A204.1 (cell line): ENCODE results near the gene KLHL3.

Experiments used
- FAIRE-seq: peaks from 2 replicates; lab custom pipeline; 2012; peaks lifted over from hg19 to GRCh38; lab: Jason Lieb, UNC

KLHL3 gene

GRCh38 chr5:137607771-137608170 lies 128.1 kb downstream of the KLHL3 start:
- FAIRE-seq: no peak

GRCh38 chr5:137606401-137606800 lies 129.5 kb downstream of the KLHL3 start:
- no peak for FAIRE-seq

- FAIRE-seq: no peak
Observed at GRCh38 chr5:137605411-137605810, 130.5 kb downstream of the KLHL3 start.

GRCh38 chr5:137604348-137605095 lies 131.4 kb downstream of the KLHL3 start:
- FAIRE-seq: no peak

GRCh38 chr5:137603891-137604290 lies 132.0 kb downstream of the KLHL3 start:
- no peak for FAIRE-seq

- no peak for FAIRE-seq
Observed at GRCh38 chr5:137603356-137603755, 132.5 kb downstream of the KLHL3 start.

- FAIRE-seq: no peak
Observed at GRCh38 chr5:137602721-137603273, 133.1 kb downstream of the KLHL3 start.

GRCh38 chr5:137600721-137601360 lies 135.0 kb downstream of the KLHL3 start:
- no peak for FAIRE-seq

GRCh38 chr5:137599457-137599856 lies 136.4 kb downstream of the KLHL3 start:
- no peak for FAIRE-seq

GRCh38 chr5:137598399-137598798 lies 137.5 kb downstream of the KLHL3 start:
- no peak for FAIRE-seq

- FAIRE-seq: no peak
Observed at GRCh38 chr5:137596941-137597340, 138.9 kb downstream of the KLHL3 start.

GRCh38 chr5:137595396-137596079 lies 140.4 kb downstream of the KLHL3 start:
- FAIRE-seq: no peak

GRCh38 chr5:137594717-137595116 lies 141.2 kb downstream of the KLHL3 start:
- no peak for FAIRE-seq

GRCh38 chr5:137592317-137592716 lies 143.6 kb downstream of the KLHL3 start:
- no peak for FAIRE-seq

- FAIRE-seq: no peak
Observed at GRCh38 chr5:137589185-137589584, 146.7 kb downstream of the KLHL3 start.

- no peak for FAIRE-seq
Observed at GRCh38 chr5:137587919-137588318, 148.0 kb downstream of the KLHL3 start.

GRCh38 chr5:137584262-137584661 lies 151.6 kb downstream of the KLHL3 start:
- FAIRE-seq: no peak

- FAIRE-seq: no peak
Observed at GRCh38 chr5:137583129-137583528, 152.8 kb downstream of the KLHL3 start.

GRCh38 chr5:137582218-137582617 lies 153.7 kb downstream of the KLHL3 start:
- no peak for FAIRE-seq

GRCh38 chr5:137581776-137582175 lies 154.1 kb downstream of the KLHL3 start:
- FAIRE-seq: no peak

GRCh38 chr5:137580030-137580429 lies 155.9 kb downstream of the KLHL3 start:
- no peak for FAIRE-seq

- no peak for FAIRE-seq
Observed at GRCh38 chr5:137575847-137576246, 160.0 kb downstream of the KLHL3 start.

- no peak for FAIRE-seq
Observed at GRCh38 chr5:137575211-137575610, 160.7 kb downstream of the KLHL3 start.
